IMR-90 (cell line): ENCODE results near the gene MAMLD1. TPM values are rescaled to one million over a fixed set of nuclear protein-coding genes. Genes with fewer than 3 reads are reported as not detected.

Source experiments
- ATAC-seq: fragments of 200-7000 bp; cut with Tn5 transposase; 2 replicates; pipeline ENCODE4 v1.9.1; 2020; ENCODE audit warnings: low read depth, mild to moderate bottlenecking, moderate library complexity
- BruUV-seq: library from RNA; stranded (reverse); fragments of 400-500 nt; replicated peaks from 2 replicates; lab custom pipeline; 2021; lab: Mats Ljungman, UMichigan
- CTCF ChIA-PET: fragments of 300-600 bp; formaldehyde crosslinking; extraction: SDS; loops from one replicate; lab custom pipeline; 2021; ENCODE audit warnings: antibody characterized with exemption; lab: Yijun Ruan, JAX
- POLR2A ChIA-PET: fragments of 300-600 bp; sonication (Branson Sonifier 250); formaldehyde crosslinking; loops from one replicate; lab custom pipeline; 2022; ENCODE audit warnings: antibody characterized with exemption; ENCODE audit not compliant: unreplicated experiment; lab: Charles Lee
- DNase-seq: peaks from one replicate; pipeline ENCODE4 v3.0.0; 2013
- H2AFZ ChIP-seq: replicated peaks from 2 replicates; pipeline ENCODE3; 2013; ENCODE audit warnings: low read length, mild to moderate bottlenecking; ENCODE audit not compliant: poor library complexity
- H2AK5ac ChIP-seq: 2 replicates; pipeline ENCODE4 v1.6.1; 2013; ENCODE audit warnings: low read depth, low read length, inconsistent platforms
- H2AK9ac ChIP-seq: replicated peaks from 2 replicates; pipeline ENCODE3; 2013; ENCODE audit warnings: mild to moderate bottlenecking, low read depth, low read length, moderate library complexity; ENCODE audit not compliant: poor library complexity
- H2BK120ac ChIP-seq: 2 replicates; pipeline ENCODE4 v1.6.1; 2013; ENCODE audit warnings: low read depth, low read length, inconsistent platforms
- H2BK15ac ChIP-seq: 3 replicates; pipeline ENCODE4 v1.6.1; 2013; ENCODE audit warnings: low read depth, low read length, inconsistent platforms
- H2BK20ac ChIP-seq: 2 replicates; pipeline ENCODE4 v1.6.1; 2013; ENCODE audit warnings: low read depth, mild to moderate bottlenecking, inconsistent platforms, low read length, moderate library complexity
- H2BK5ac ChIP-seq: 2 replicates; pipeline ENCODE4 v1.6.1; 2013; ENCODE audit warnings: mild to moderate bottlenecking, low read depth, low read length, inconsistent platforms; ENCODE audit not compliant: poor library complexity, severe bottlenecking
- H3K14ac ChIP-seq: replicated peaks from 2 replicates; pipeline ENCODE4 v1.6.1; 2013; ENCODE audit warnings: low read depth, low read length, inconsistent platforms
- H3K18ac ChIP-seq: 2 replicates; pipeline ENCODE4 v1.6.1; 2013; ENCODE audit warnings: low read depth, low read length, control low read depth
- H3K23ac ChIP-seq: 2 replicates; pipeline ENCODE4 v1.6.1; 2013; ENCODE audit warnings: low read depth, low read length, inconsistent platforms
- H3K27ac ChIP-seq: 2 replicates; pipeline ENCODE4 v1.5.1; 2013; ENCODE audit warnings: mild to moderate bottlenecking, control low read depth, low read length; ENCODE audit not compliant: insufficient read depth
- H3K27me3 ChIP-seq: 2 replicates; pipeline ENCODE4 v1.6.1; 2013; ENCODE audit warnings: low read length; ENCODE audit not compliant: control insufficient read depth, insufficient read depth
- H3K36me3 ChIP-seq: 2 replicates; pipeline ENCODE4 v1.6.1; 2013; ENCODE audit warnings: low read length, mixed read lengths; ENCODE audit not compliant: control insufficient read depth, insufficient read depth
- H3K4ac ChIP-seq: 2 replicates; pipeline ENCODE4 v1.6.1; 2013; ENCODE audit warnings: low read depth, low read length, inconsistent platforms
- H3K4me1 ChIP-seq: 2 replicates; pipeline ENCODE4 v1.6.1; 2013; ENCODE audit warnings: low read length, mixed read lengths; ENCODE audit not compliant: control insufficient read depth, insufficient read depth
- H3K4me2 ChIP-seq: 2 replicates; pipeline ENCODE4 v1.6.1; 2013; ENCODE audit warnings: low read depth, mild to moderate bottlenecking, control low read depth, low read length, moderate library complexity
- H3K4me3 ChIP-seq: 2 replicates; pipeline ENCODE4 v1.5.1; 2013; ENCODE audit warnings: low read depth, mild to moderate bottlenecking, control low read depth, low read length, moderate library complexity; ENCODE audit not compliant: insufficient read depth
- H3K56ac ChIP-seq: 2 replicates; pipeline ENCODE4 v1.6.1; 2013; ENCODE audit warnings: low read length, inconsistent platforms; ENCODE audit not compliant: insufficient read depth; ENCODE audit errors: extremely low read depth
- H3K79me1 ChIP-seq, 2 experiments: 2 replicates each; pipeline ENCODE4 v1.6.1; 2013; ENCODE audit warnings: low read length in 2 of 2, inconsistent platforms in 1 of 2, low read depth in 1 of 2
- H3K9ac ChIP-seq: 2 replicates; pipeline ENCODE4 v1.6.1; 2013; ENCODE audit warnings: low read depth, low read length, control low read depth
- H3K9me1 ChIP-seq: 2 replicates; pipeline ENCODE4 v1.6.1; 2013; ENCODE audit warnings: low read length, inconsistent platforms; ENCODE audit not compliant: insufficient read depth
- H3K9me3 ChIP-seq: 2 replicates; pipeline ENCODE4 v1.6.1; 2013; ENCODE audit warnings: low read length; ENCODE audit not compliant: control insufficient read depth, insufficient read depth
- H4K20me1 ChIP-seq: 2 replicates; pipeline ENCODE4 v1.6.1; 2013; ENCODE audit warnings: low read length, inconsistent platforms; ENCODE audit not compliant: insufficient read depth
- H4K5ac ChIP-seq: 2 replicates; pipeline ENCODE4 v1.6.1; 2013; ENCODE audit warnings: mild to moderate bottlenecking, low read depth, low read length, control low read depth
- H4K8ac ChIP-seq, 2 experiments: 2 replicates each; pipeline ENCODE4 v1.6.1; 2013; ENCODE audit warnings: low read depth in 2 of 2, low read length in 2 of 2, control low read depth in 1 of 2, inconsistent platforms in 1 of 2
- H4K91ac ChIP-seq: 2 replicates; pipeline ENCODE4 v1.6.1; 2013; ENCODE audit warnings: low read depth, low read length, inconsistent platforms; ENCODE audit not compliant: insufficient read depth
- NFE2L2 ChIP-seq: fragments of 150-350 bp; IDR thresholded peaks from 2 replicates; pipeline ENCODE4 v1.6.1; 2016; ENCODE audit warnings: low read depth, mild to moderate bottlenecking, low read length
- SMC3 ChIP-seq: fragments of 150-350 bp; IDR thresholded peaks from 2 replicates; pipeline ENCODE4 v1.6.1; 2016; ENCODE audit warnings: low read depth, mild to moderate bottlenecking, antibody characterized with exemption, low read length, moderate library complexity
- WGBS, 2 experiments: methylation state at CpG; one replicate each; pipeline versions ENCODE4 v1.1.5 to v1.1.7; 2013; ENCODE audit warnings: missing lambda C conversion rate in 2 of 2; ENCODE audit not compliant: insufficient read length in 1 of 2; ENCODE audit errors: extremely low coverage in 2 of 2; 5-methylcytosine and 5-hydroxymethylcytosine counted together
- dilution Hi-C: fragments of 300-500 bp; cut with HindIII; formaldehyde crosslinking; loops from one replicate; pipeline ENCODE4 v1.14.3; 2018; ENCODE audit warnings: low sequenced_read_pairs; ENCODE audit not compliant: unreplicated experiment
- in situ Hi-C: fragments of 300-500 bp; cut with MboI; formaldehyde crosslinking; loops from 3 replicates; pipeline ENCODE4 v1.14.3; 2019; ENCODE audit warnings: low sequenced_read_pairs, inconsistent platforms, mixed read lengths
- intact Hi-C: fragments of 100-400 bp; cut with micrococcal nuclease; formaldehyde crosslinking; loops from 2 replicates; pipeline ENCODE4 v1.10.0; 2022
- polyA plus RNA-seq, 3 experiments: library from polyadenylated mRNA; depleted of rRNA; stranded (reverse); fragments of >200 nt; gene quantifications; 2 replicates each; pipeline ENCODE4 v1.2.3, GENCODE V29; 2012; ENCODE audit warnings: low replicate concordance in 1 of 3
- total RNA-seq: library from RNA; depleted of rRNA; stranded (reverse); fragments of >200 nt; gene quantifications from 2 replicates; pipeline ENCODE4 v1.2.3, GENCODE V29; 2012

The MAMLD1 gene
- total and polyA plus RNA-seq, 2 of the 4 experiments (the other 2 are of a cell fraction): 1.4 to 11.0 TPM

DNA sequence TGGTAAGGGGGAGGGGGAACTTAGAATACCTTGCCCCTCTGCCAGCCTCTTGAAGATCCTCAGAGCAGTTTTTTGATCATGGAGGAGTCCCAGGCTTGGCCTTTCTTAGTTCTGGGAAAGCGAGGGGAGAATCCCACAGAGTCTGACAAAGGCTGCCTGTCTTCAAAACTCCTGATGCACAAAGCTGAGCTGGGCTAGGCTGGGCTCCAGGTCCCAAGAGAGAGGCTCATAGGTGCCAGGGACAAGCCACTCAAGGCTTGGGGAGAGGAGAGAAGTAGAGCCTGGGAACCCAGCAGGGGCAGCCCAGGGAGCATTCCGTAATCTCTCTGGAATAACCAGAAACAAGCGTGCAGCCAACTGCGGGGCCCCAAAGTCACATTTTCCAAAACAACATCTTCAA lies 168.3 kb downstream of the MAMLD1 start:
- ATAC-seq (no peak), DNase-seq (no peak)
- Histone ChIP-seq H4K8ac (no peak overlapping the region), H3K4me3 (no peak overlapping the region), H3K9ac (no peak overlapping the region), H4K5ac (no peak overlapping the region), H4K91ac (no peak overlapping the region), H2BK15ac (no peak overlapping the region), H3K56ac (no peak overlapping the region), H2BK120ac (no peak overlapping the region), H3K79me1 (no peaks in the 10 kb centered on the region), H3K4ac (no peak overlapping the region), H3K14ac (no peak overlapping the region), H3K4me2 (no peak overlapping the region), H3K36me3 (no peaks in the 10 kb centered on the region), H2AK5ac (no peak overlapping the region), H3K23ac (no peak overlapping the region), H2BK20ac (no peak overlapping the region), H2AK9ac (no peak overlapping the region), H2BK5ac (no peak overlapping the region), H2AFZ (no peak overlapping the region), H3K27ac (no peak overlapping the region), H3K27me3 (no peaks in the 10 kb centered on the region; the same call in none of the 2 replicates), H3K9me1 (no peaks in the 10 kb centered on the region), H3K4me1 (no peaks in the 10 kb centered on the region), H4K20me1 (no peaks in the 10 kb centered on the region), H3K18ac (no peak overlapping the region), H3K9me3 (peaks cover 3% of the 10 kb centered on the region)
- WGBS, 2 experiments: no CpG with 5 or more reads among the region's 4 CpGs
- in situ Hi-C loops (no loop called here), dilution Hi-C loops (no loop called here), intact Hi-C loops (no loop called here)
- no TSS peak for BruUV-seq
- POLR2A ChIA-PET: no interaction called here
- no peak for TF ChIP-seq SMC3
- TF ChIP-seq NFE2L2: no peak
- CTCF ChIA-PET: no interaction called here
